Right cardiac atrium (tissue), 5 donors: Measurements from ENCODE around the gene SLC39A11. TPM values are rescaled to one million over a fixed set of nuclear protein-coding genes. Genes with fewer than 3 reads are reported as not detected.

Experiments used
- ATAC-seq, 2 donors: fragments of 200-7000 bp; cut with Tn5 transposase; one replicate each; pipeline versions ENCODE4 v1.8.0 to v1.9.1; 2020; ENCODE audit warnings: moderate library complexity in 2 of 2, mild to moderate bottlenecking in 1 of 2
- DNase-seq, 3 donors: peaks; one replicate each; pipeline ENCODE4 v3.0.0-alpha.2; 2020
- H3K27ac ChIP-seq: one replicate; pipeline ENCODE4 v1.5.1; 2013; ENCODE audit warnings: mild to moderate bottlenecking, low read length, control low read depth, moderate library complexity
- H3K27me3 ChIP-seq: one replicate; pipeline ENCODE4 v1.6.1; 2013; ENCODE audit not compliant: control insufficient read depth, insufficient read depth
- H3K4me1 ChIP-seq: one replicate; pipeline ENCODE4 v1.6.1; 2013; ENCODE audit warnings: low read length; ENCODE audit not compliant: control insufficient read depth, insufficient read depth
- H3K4me3 ChIP-seq: one replicate; pipeline ENCODE4 v1.5.1; 2013; ENCODE audit warnings: low read length, control low read depth
- H3K9me3 ChIP-seq: one replicate; pipeline ENCODE4 v1.6.1; 2013; ENCODE audit warnings: low read length; ENCODE audit not compliant: control insufficient read depth
- WGBS: extraction: QIAGEN DNeasy Blood & Tissue Kit; methylation state at CpG from one replicate; pipeline ENCODE4 v1.1.7; 2013; 5-methylcytosine and 5-hydroxymethylcytosine counted together
- intact Hi-C, 4 donors: fragments of 100-400 bp; cut with DNase I; formaldehyde crosslinking; loops; one replicate each; pipeline versions ENCODE4 v1.11.0 to v1.14.0; 2022 to 2023
- polyA plus RNA-seq: library from polyadenylated mRNA; stranded (reverse); fragments of 200-250 nt; gene quantifications from one replicate; pipeline ENCODE4 v1.2.3, GENCODE V29; 2013
- total RNA-seq, 4 donors: library from RNA; stranded (reverse); fragmentation: NEBNext Ultra II Directional; extraction: Animal tissue kit (Norgen Biotek cat#: 25700); gene quantifications; one replicate each; pipeline ENCODE4 v1.2.1, GENCODE V29; 2021
- donor health status: healthy with polysubstance abuse.
- donor health status: DM: no; HTN: yes; CAD: no.
- donor health status: DM: no; HTN: no; CAD: no.
- donor health status: DM: no; HTN: yes; CAD: no; lungs with severe emphysema.
- donor health status: DM: yes; HTN: yes; CAD: no.

The SLC39A11 gene
- total and polyA plus RNA-seq, 5 donors = 3.2 to 12.6 (median 9.9) TPM

- DNase-seq = no peak
- H3K4me1 ChIP-seq = no peaks in the 10 kb centered on the region
- WGBS = 94% methylated on average over 20 of the region's 20 CpGs
- no peak overlapping the region for H3K27ac ChIP-seq
- H3K4me3 ChIP-seq = no peak overlapping the region
- H3K9me3 ChIP-seq = no peaks in the 10 kb centered on the region
- H3K27me3 ChIP-seq = no peaks in the 10 kb centered on the region
- ATAC-seq = no peak
- intact Hi-C loops = no loop called here
Measured at GRCh38 chr17:72955391-72956140, 136.9 kb downstream of the SLC39A11 start.

- ATAC-seq (no peak), DNase-seq (no peak)
- intact Hi-C loops = no loop called here
- no peaks in the 10 kb centered on the region for H3K4me1 ChIP-seq
- no peaks in the 10 kb centered on the region for H3K9me3 ChIP-seq
- WGBS = 86% methylated on average over 8 of the region's 8 CpGs
- H3K4me3 ChIP-seq = no peak overlapping the region
- H3K27ac ChIP-seq = no peak overlapping the region
- H3K27me3 ChIP-seq = no peaks in the 10 kb centered on the region
Measured at GRCh38 chr17:72954579-72954978, 137.9 kb downstream of the SLC39A11 start.

- ATAC-seq = no peak
- 93% methylated on average over 11 of the region's 11 CpGs for WGBS
- DNase-seq = no peak
- Histone ChIP-seq H3K27ac (no peak overlapping the region), H3K4me3 (no peak overlapping the region), H3K27me3 (no peaks in the 10 kb centered on the region), H3K9me3 (no peaks in the 10 kb centered on the region), H3K4me1 (no peaks in the 10 kb centered on the region)
- intact Hi-C loops = no loop called here
Measured at GRCh38 chr17:72953621-72954020, 138.9 kb downstream of the SLC39A11 start.

GRCh38 chr17:72952641-72953315, 139.7 kb downstream of the SLC39A11 start:
- no peak for ATAC-seq
- intact Hi-C loops = no loop called here
- no peaks in the 10 kb centered on the region for H3K4me1 ChIP-seq
- 83% methylated on average over 10 of the region's 10 CpGs for WGBS
- H3K4me3 ChIP-seq = no peak overlapping the region
- H3K27ac ChIP-seq = no peak overlapping the region
- no peak for DNase-seq
- no peaks in the 10 kb centered on the region for H3K27me3 ChIP-seq
- H3K9me3 ChIP-seq = no peaks in the 10 kb centered on the region

- Histone ChIP-seq H3K4me3 (no peak overlapping the region), H3K4me1 (no peaks in the 10 kb centered on the region), H3K27me3 (no peaks in the 10 kb centered on the region), H3K27ac (no peak overlapping the region), H3K9me3 (no peaks in the 10 kb centered on the region)
- DNase-seq = no peak
- 76% methylated on average over 5 of the region's 5 CpGs for WGBS
- no peak for ATAC-seq
- intact Hi-C loops = no loop called here
Measured at GRCh38 chr17:72952220-72952619, 140.3 kb downstream of the SLC39A11 start.

- DNase-seq = no peak
- Histone ChIP-seq H3K9me3 (no peaks in the 10 kb centered on the region), H3K4me3 (no peak overlapping the region), H3K27ac (no peak overlapping the region), H3K4me1 (no peaks in the 10 kb centered on the region), H3K27me3 (no peaks in the 10 kb centered on the region)
- intact Hi-C loops = no loop called here
- 84% methylated on average over 8 of the region's 8 CpGs for WGBS
- ATAC-seq = no peak
Measured at GRCh38 chr17:72950242-72950931, 142.1 kb downstream of the SLC39A11 start.

- intact Hi-C loops = no loop called here
- H3K4me1 ChIP-seq = no peaks in the 10 kb centered on the region
- no peak overlapping the region for H3K27ac ChIP-seq
- no peak overlapping the region for H3K4me3 ChIP-seq
- no peaks in the 10 kb centered on the region for H3K27me3 ChIP-seq
- ATAC-seq = no peak
- no peak for DNase-seq
- no peaks in the 10 kb centered on the region for H3K9me3 ChIP-seq
- WGBS = 98% methylated on average over 23 of the region's 23 CpGs
Measured at GRCh38 chr17:72948115-72948514, 144.4 kb downstream of the SLC39A11 start.

GRCh38 chr17:72947475-72947874, 145.0 kb downstream of the SLC39A11 start:
- no peaks in the 10 kb centered on the region for H3K9me3 ChIP-seq
- ATAC-seq (no peak), DNase-seq (no peak)
- intact Hi-C loops = no loop called here
- WGBS = 96% methylated on average over 10 of the region's 10 CpGs
- H3K27me3 ChIP-seq = no peaks in the 10 kb centered on the region
- no peak overlapping the region for H3K27ac ChIP-seq
- no peak overlapping the region for H3K4me3 ChIP-seq
- H3K4me1 ChIP-seq = no peaks in the 10 kb centered on the region

- H3K9me3 ChIP-seq = no peaks in the 10 kb centered on the region
- no peak for DNase-seq
- H3K4me1 ChIP-seq = no peaks in the 10 kb centered on the region
- no peak for ATAC-seq
- no peaks in the 10 kb centered on the region for H3K27me3 ChIP-seq
- no peak overlapping the region for H3K4me3 ChIP-seq
- intact Hi-C loops = no loop called here
- 64% methylated on average over 5 of the region's 5 CpGs for WGBS
- H3K27ac ChIP-seq = no peak overlapping the region
Measured at GRCh38 chr17:72946696-72947095, 145.8 kb downstream of the SLC39A11 start.

- Histone ChIP-seq H3K4me1 (no peaks in the 10 kb centered on the region), H3K27ac (no peak overlapping the region), H3K4me3 (no peak overlapping the region), H3K27me3 (no peaks in the 10 kb centered on the region), H3K9me3 (no peaks in the 10 kb centered on the region)
- no peak for DNase-seq
- 75% methylated on average over 3 of the region's 3 CpGs for WGBS
- ATAC-seq = no peak
- intact Hi-C loops = no loop called here
Measured at GRCh38 chr17:72946156-72946555, 146.3 kb downstream of the SLC39A11 start.

- WGBS = 92% methylated on average over 6 of the region's 6 CpGs
- H3K9me3 ChIP-seq = no peaks in the 10 kb centered on the region
- intact Hi-C loops = no loop called here
- no peak overlapping the region for H3K27ac ChIP-seq
- ATAC-seq (no peak), DNase-seq (no peak)
- H3K4me1 ChIP-seq = no peaks in the 10 kb centered on the region
- H3K27me3 ChIP-seq = no peaks in the 10 kb centered on the region
- no peak overlapping the region for H3K4me3 ChIP-seq
Measured at GRCh38 chr17:72945473-72945872, 147.0 kb downstream of the SLC39A11 start.
